A549 treated with dexamethasone at 1 μM for 4 hours (cell line): ENCODE measurements around the gene BIRC3. TPM values are rescaled to one million over a fixed set of nuclear protein-coding genes. Genes with fewer than 3 reads are reported as not detected.

ENCODE experiments used
- total RNA-seq: library from RNA; stranded (reverse); fragments of 200-300 nt; extraction: Qiagen RNA extraction; gene quantifications from 5 replicates; pipeline ENCODE4 v1.2.3, GENCODE V29; 2022

Gene BIRC3
- 50.5 to 70.0 TPM (median 57.4 TPM) in 5 replicates for total RNA-seq

DNA sequence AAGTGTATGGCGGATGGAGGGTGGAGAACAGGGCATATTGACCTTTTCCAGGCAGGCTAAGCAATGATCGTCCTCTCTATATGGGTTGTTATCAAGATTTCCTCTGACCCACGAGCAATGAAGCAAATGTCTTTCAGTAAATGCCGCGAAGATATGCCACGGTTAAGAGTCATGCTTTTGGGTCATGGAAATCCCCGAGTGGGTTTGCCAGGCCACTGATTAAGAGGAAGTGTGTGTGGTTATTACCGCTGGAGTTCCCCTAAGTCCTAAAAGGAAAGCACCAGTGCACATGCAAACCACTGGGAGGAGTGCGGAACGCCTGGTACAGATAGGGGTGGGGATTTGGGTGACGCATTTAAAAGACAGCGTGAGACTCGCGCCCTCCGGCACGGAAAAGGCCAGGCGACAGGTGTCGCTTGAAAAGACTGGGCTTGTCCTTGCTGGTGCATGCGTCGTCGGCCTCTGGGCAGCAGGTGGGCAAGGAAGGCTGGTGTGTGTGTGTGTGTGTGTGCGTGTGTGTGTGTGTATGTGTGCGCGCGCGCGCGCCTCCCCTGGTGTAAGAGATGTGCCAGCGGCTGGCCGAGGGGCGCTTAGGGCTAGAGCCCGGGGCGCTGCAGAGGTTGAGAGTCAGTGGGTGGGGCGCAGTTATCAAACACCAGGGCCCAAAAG lies at the start of gene BIRC3:
Gene BIRC3 (plus strand): TSS at position 386 of the 669 bp plus-strand sequence. CDS start 7,026 bp downstream, outside the sequence.

DNA sequence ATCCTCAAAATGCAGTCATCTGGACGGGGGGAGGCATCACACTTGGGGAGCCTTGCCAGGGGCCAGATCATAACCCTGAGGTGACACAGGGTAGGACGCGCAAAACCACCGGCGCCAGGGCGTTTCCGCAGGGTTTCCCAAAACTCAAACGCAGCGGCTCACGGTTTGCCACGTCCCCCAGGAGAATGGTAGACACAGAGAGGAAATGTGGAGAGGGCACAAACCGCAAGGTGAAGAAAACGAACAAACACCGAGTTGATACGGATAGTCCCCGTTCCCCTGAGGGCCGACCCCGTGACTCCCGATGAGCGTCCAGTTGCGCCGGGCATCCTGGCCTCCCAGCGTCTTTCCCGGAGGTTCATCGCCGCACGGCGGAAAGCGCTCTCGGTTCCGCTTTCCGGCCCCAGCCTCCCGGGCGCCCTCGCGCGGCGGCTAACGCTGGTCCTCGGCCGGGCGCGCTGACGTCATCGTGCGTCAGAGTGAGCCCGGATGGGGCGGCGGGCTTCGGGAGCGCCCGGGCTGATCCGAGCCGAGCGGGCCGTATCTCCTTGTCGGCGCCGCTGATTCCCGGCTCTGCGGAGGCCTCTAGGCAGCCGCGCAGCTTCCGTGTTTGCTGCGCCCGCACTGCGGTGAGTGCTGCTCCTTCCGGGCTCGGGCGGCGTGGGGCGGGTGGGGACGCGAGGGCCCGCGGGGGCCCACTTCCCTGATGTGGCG lies 29.6 kb downstream of the BIRC3 start, which contains the start of gene BIRC2:
Gene BIRC2 (plus strand): TSS at position 467 of the 714 bp plus-strand sequence. CDS start 2,641 bp downstream, outside the sequence.

Other genes starting within 250 kb of the BIRC3 start
- 49.5 to 82.7 TPM (median 75.4 TPM) in 5 replicates for gene YAP1, start 207.0 kb upstream of the BIRC3 start, total RNA-seq
- 29.5 to 36.3 TPM (median 33.1 TPM) in 5 replicates for gene BIRC2, start 29.7 kb downstream of the BIRC3 start, total RNA-seq
- 167 to 245 TPM (median 210 TPM) in 5 replicates for gene TMEM123, start 135.3 kb downstream of the BIRC3 start, total RNA-seq
- 20.7 to 34.8 TPM (median 25.3 TPM) in 5 replicates for gene MMP7, start 213.3 kb downstream of the BIRC3 start, total RNA-seq